IMR-90 (cell line): ENCODE measurements around the gene ARL9. TPM values are rescaled to one million over a fixed set of nuclear protein-coding genes. Genes with fewer than 3 reads are reported as not detected.

Experiments used
- ATAC-seq: fragments of 200-7000 bp; cut with Tn5 transposase; 2 replicates; pipeline ENCODE4 v1.9.1; 2020; ENCODE audit warnings: low read depth, mild to moderate bottlenecking, moderate library complexity
- BruUV-seq: library from RNA; stranded (reverse); fragments of 400-500 nt; replicated peaks from 2 replicates; lab custom pipeline; 2021; lab: Mats Ljungman, UMichigan
- CTCF ChIA-PET: fragments of 300-600 bp; formaldehyde crosslinking; extraction: SDS; loops from one replicate; lab custom pipeline; 2021; ENCODE audit warnings: antibody characterized with exemption; lab: Yijun Ruan, JAX
- POLR2A ChIA-PET: fragments of 300-600 bp; sonication (Branson Sonifier 250); formaldehyde crosslinking; loops from one replicate; lab custom pipeline; 2022; ENCODE audit warnings: antibody characterized with exemption; ENCODE audit not compliant: unreplicated experiment; lab: Charles Lee
- DNase-seq: peaks from one replicate; pipeline ENCODE4 v3.0.0; 2013
- H2AFZ ChIP-seq: replicated peaks from 2 replicates; pipeline ENCODE3; 2013; ENCODE audit warnings: low read length, mild to moderate bottlenecking; ENCODE audit not compliant: poor library complexity
- H2AK5ac ChIP-seq: 2 replicates; pipeline ENCODE4 v1.6.1; 2013; ENCODE audit warnings: low read depth, low read length, inconsistent platforms
- H2AK9ac ChIP-seq: replicated peaks from 2 replicates; pipeline ENCODE3; 2013; ENCODE audit warnings: mild to moderate bottlenecking, low read depth, low read length, moderate library complexity; ENCODE audit not compliant: poor library complexity
- H2BK120ac ChIP-seq: 2 replicates; pipeline ENCODE4 v1.6.1; 2013; ENCODE audit warnings: low read depth, low read length, inconsistent platforms
- H2BK15ac ChIP-seq: 3 replicates; pipeline ENCODE4 v1.6.1; 2013; ENCODE audit warnings: low read depth, low read length, inconsistent platforms
- H2BK20ac ChIP-seq: 2 replicates; pipeline ENCODE4 v1.6.1; 2013; ENCODE audit warnings: low read depth, mild to moderate bottlenecking, inconsistent platforms, low read length, moderate library complexity
- H2BK5ac ChIP-seq: 2 replicates; pipeline ENCODE4 v1.6.1; 2013; ENCODE audit warnings: mild to moderate bottlenecking, low read depth, low read length, inconsistent platforms; ENCODE audit not compliant: poor library complexity, severe bottlenecking
- H3K14ac ChIP-seq: replicated peaks from 2 replicates; pipeline ENCODE4 v1.6.1; 2013; ENCODE audit warnings: low read depth, low read length, inconsistent platforms
- H3K18ac ChIP-seq: 2 replicates; pipeline ENCODE4 v1.6.1; 2013; ENCODE audit warnings: low read depth, low read length, control low read depth
- H3K23ac ChIP-seq: 2 replicates; pipeline ENCODE4 v1.6.1; 2013; ENCODE audit warnings: low read depth, low read length, inconsistent platforms
- H3K27ac ChIP-seq: 2 replicates; pipeline ENCODE4 v1.5.1; 2013; ENCODE audit warnings: mild to moderate bottlenecking, control low read depth, low read length; ENCODE audit not compliant: insufficient read depth
- H3K27me3 ChIP-seq: 2 replicates; pipeline ENCODE4 v1.6.1; 2013; ENCODE audit warnings: low read length; ENCODE audit not compliant: control insufficient read depth, insufficient read depth
- H3K36me3 ChIP-seq: 2 replicates; pipeline ENCODE4 v1.6.1; 2013; ENCODE audit warnings: low read length, mixed read lengths; ENCODE audit not compliant: control insufficient read depth, insufficient read depth
- H3K4ac ChIP-seq: 2 replicates; pipeline ENCODE4 v1.6.1; 2013; ENCODE audit warnings: low read depth, low read length, inconsistent platforms
- H3K4me1 ChIP-seq: 2 replicates; pipeline ENCODE4 v1.6.1; 2013; ENCODE audit warnings: low read length, mixed read lengths; ENCODE audit not compliant: control insufficient read depth, insufficient read depth
- H3K4me2 ChIP-seq: 2 replicates; pipeline ENCODE4 v1.6.1; 2013; ENCODE audit warnings: low read depth, mild to moderate bottlenecking, control low read depth, low read length, moderate library complexity
- H3K4me3 ChIP-seq: 2 replicates; pipeline ENCODE4 v1.5.1; 2013; ENCODE audit warnings: low read depth, mild to moderate bottlenecking, control low read depth, low read length, moderate library complexity; ENCODE audit not compliant: insufficient read depth
- H3K56ac ChIP-seq: 2 replicates; pipeline ENCODE4 v1.6.1; 2013; ENCODE audit warnings: low read length, inconsistent platforms; ENCODE audit not compliant: insufficient read depth; ENCODE audit errors: extremely low read depth
- H3K79me1 ChIP-seq, 2 experiments: 2 replicates each; pipeline ENCODE4 v1.6.1; 2013; ENCODE audit warnings: low read length in 2 of 2, inconsistent platforms in 1 of 2, low read depth in 1 of 2
- H3K9ac ChIP-seq: 2 replicates; pipeline ENCODE4 v1.6.1; 2013; ENCODE audit warnings: low read depth, low read length, control low read depth
- H3K9me1 ChIP-seq: 2 replicates; pipeline ENCODE4 v1.6.1; 2013; ENCODE audit warnings: low read length, inconsistent platforms; ENCODE audit not compliant: insufficient read depth
- H3K9me3 ChIP-seq: 2 replicates; pipeline ENCODE4 v1.6.1; 2013; ENCODE audit warnings: low read length; ENCODE audit not compliant: control insufficient read depth, insufficient read depth
- H4K20me1 ChIP-seq: 2 replicates; pipeline ENCODE4 v1.6.1; 2013; ENCODE audit warnings: low read length, inconsistent platforms; ENCODE audit not compliant: insufficient read depth
- H4K5ac ChIP-seq: 2 replicates; pipeline ENCODE4 v1.6.1; 2013; ENCODE audit warnings: mild to moderate bottlenecking, low read depth, low read length, control low read depth
- H4K8ac ChIP-seq, 2 experiments: 2 replicates each; pipeline ENCODE4 v1.6.1; 2013; ENCODE audit warnings: low read depth in 2 of 2, low read length in 2 of 2, control low read depth in 1 of 2, inconsistent platforms in 1 of 2
- H4K91ac ChIP-seq: 2 replicates; pipeline ENCODE4 v1.6.1; 2013; ENCODE audit warnings: low read depth, low read length, inconsistent platforms; ENCODE audit not compliant: insufficient read depth
- CTCF ChIP-seq: conservative IDR thresholded peaks from 2 replicates; pipeline ENCODE4 v1.5.1; 2012; ENCODE audit warnings: mild to moderate bottlenecking, low read depth, low read length, improper control_type of control experiment
- MAZ ChIP-seq: IDR thresholded peaks from 2 replicates; pipeline ENCODE4 v1.6.1; 2012; ENCODE audit warnings: low read depth, mild to moderate bottlenecking, low read length, improper control_type of control experiment, moderate library complexity, borderline replicate concordance
- NFE2L2 ChIP-seq: fragments of 150-350 bp; IDR thresholded peaks from 2 replicates; pipeline ENCODE4 v1.6.1; 2016; ENCODE audit warnings: low read depth, mild to moderate bottlenecking, low read length
- RAD21 ChIP-seq: IDR thresholded peaks from 2 replicates; pipeline ENCODE4 v1.6.1; 2012; ENCODE audit warnings: low read length, improper control_type of control experiment
- SMC3 ChIP-seq: fragments of 150-350 bp; IDR thresholded peaks from 2 replicates; pipeline ENCODE4 v1.6.1; 2016; ENCODE audit warnings: low read depth, mild to moderate bottlenecking, antibody characterized with exemption, low read length, moderate library complexity
- USF2 ChIP-seq: fragments of 150-350 bp; IDR thresholded peaks from 2 replicates; pipeline ENCODE4 v1.6.1; 2017; ENCODE audit warnings: mild to moderate bottlenecking, antibody characterized with exemption, low read length, low read depth
- WGBS, 2 experiments: methylation state at CpG; one replicate each; pipeline versions ENCODE4 v1.1.5 to v1.1.7; 2013; ENCODE audit warnings: missing lambda C conversion rate in 2 of 2; ENCODE audit not compliant: insufficient read length in 1 of 2; ENCODE audit errors: extremely low coverage in 2 of 2; 5-methylcytosine and 5-hydroxymethylcytosine counted together
- dilution Hi-C: fragments of 300-500 bp; cut with HindIII; formaldehyde crosslinking; loops from one replicate; pipeline ENCODE4 v1.14.3; 2018; ENCODE audit warnings: low sequenced_read_pairs; ENCODE audit not compliant: unreplicated experiment
- in situ Hi-C: fragments of 300-500 bp; cut with MboI; formaldehyde crosslinking; loops from 3 replicates; pipeline ENCODE4 v1.14.3; 2019; ENCODE audit warnings: low sequenced_read_pairs, inconsistent platforms, mixed read lengths
- intact Hi-C: fragments of 100-400 bp; cut with micrococcal nuclease; formaldehyde crosslinking; loops from 2 replicates; pipeline ENCODE4 v1.10.0; 2022
- polyA plus RNA-seq, 3 experiments: library from polyadenylated mRNA; depleted of rRNA; stranded (reverse); fragments of >200 nt; gene quantifications; 2 replicates each; pipeline ENCODE4 v1.2.3, GENCODE V29; 2012; ENCODE audit warnings: low replicate concordance in 1 of 3
- total RNA-seq: library from RNA; depleted of rRNA; stranded (reverse); fragments of >200 nt; gene quantifications from 2 replicates; pipeline ENCODE4 v1.2.3, GENCODE V29; 2012

Gene ARL9
- total and polyA plus RNA-seq, 2 of the 4 experiments (the other 2 are of a cell fraction), result 0.18 to 0.51 TPM

GRCh38 chr4:56544573-56545131, 39.1 kb downstream of the ARL9 start:
- H3K27me3 ChIP-seq, result no peaks in the 10 kb centered on the region
- H3K56ac ChIP-seq, result no peak overlapping the region
- no peak overlapping the region for H3K14ac ChIP-seq
- intact Hi-C loops, result loop anchor here (1.0 to 5.0 kb wide), 3 partner anchors 119 to 256 kb away; no protein-coding TSS in a partner anchor
- H4K91ac ChIP-seq, result no peak overlapping the region
- no peaks in the 10 kb centered on the region for H3K9me1 ChIP-seq
- H4K5ac ChIP-seq, result no peak overlapping the region
- H3K4ac ChIP-seq, result no peak overlapping the region
- H2BK120ac ChIP-seq, result no peak overlapping the region
- H3K4me3 ChIP-seq, result peak overlapping the region; percentile 49
- ChIA-PET CTCF (interaction anchor here (0.6 to 1.3 kb wide), 8 partner anchors 9 to 1174 kb away, joined by 3 read pairs; no protein-coding TSS in a partner anchor), POLR2A (no interaction called here)
- H3K79me1 ChIP-seq, result no peaks in the 10 kb centered on the region
- H2BK15ac ChIP-seq, result no peak overlapping the region
- H2BK20ac ChIP-seq, result no peak overlapping the region
- peak; percentile 74 for TF ChIP-seq RAD21
- TF ChIP-seq USF2, result no peak
- peak; percentile 98 for TF ChIP-seq CTCF
- TF ChIP-seq SMC3, result peak; percentile 73
- TF ChIP-seq NFE2L2, result no peak
- peak; percentile 80; the same call in 1 of the 2 replicates for TF ChIP-seq MAZ
- H2AFZ ChIP-seq, result peak overlapping the region; percentile 79
- no peak overlapping the region for H3K9ac ChIP-seq
- H2AK9ac ChIP-seq, result no peak overlapping the region
- ATAC-seq, result peak; percentile 99
- H4K20me1 ChIP-seq, result no peaks in the 10 kb centered on the region
- H4K8ac ChIP-seq, result no peak overlapping the region
- peak; percentile 84 for DNase-seq
- H3K36me3 ChIP-seq, result no peaks in the 10 kb centered on the region
- H2AK5ac ChIP-seq, result no peak overlapping the region
- H3K4me2 ChIP-seq, result peak overlapping the region; percentile 91
- dilution Hi-C loops, result no loop called here
- H3K4me1 ChIP-seq, result no peaks in the 10 kb centered on the region
- in situ Hi-C loops, result no loop called here
- no peak overlapping the region for H2BK5ac ChIP-seq
- no TSS peak for BruUV-seq
- 5% methylated on average over 15 of the region's 33 CpGs; no CpG with 5 or more reads in 1 of the 2 experiments for WGBS, 2 experiments
- H3K18ac ChIP-seq, result no peak overlapping the region
- H3K9me3 ChIP-seq, result no peaks in the 10 kb centered on the region
- no peak overlapping the region for H3K27ac ChIP-seq
- H3K23ac ChIP-seq, result no peak overlapping the region
